Measurements from ENCODE around the gene RNF34.

RNF34 gene

DNA sequence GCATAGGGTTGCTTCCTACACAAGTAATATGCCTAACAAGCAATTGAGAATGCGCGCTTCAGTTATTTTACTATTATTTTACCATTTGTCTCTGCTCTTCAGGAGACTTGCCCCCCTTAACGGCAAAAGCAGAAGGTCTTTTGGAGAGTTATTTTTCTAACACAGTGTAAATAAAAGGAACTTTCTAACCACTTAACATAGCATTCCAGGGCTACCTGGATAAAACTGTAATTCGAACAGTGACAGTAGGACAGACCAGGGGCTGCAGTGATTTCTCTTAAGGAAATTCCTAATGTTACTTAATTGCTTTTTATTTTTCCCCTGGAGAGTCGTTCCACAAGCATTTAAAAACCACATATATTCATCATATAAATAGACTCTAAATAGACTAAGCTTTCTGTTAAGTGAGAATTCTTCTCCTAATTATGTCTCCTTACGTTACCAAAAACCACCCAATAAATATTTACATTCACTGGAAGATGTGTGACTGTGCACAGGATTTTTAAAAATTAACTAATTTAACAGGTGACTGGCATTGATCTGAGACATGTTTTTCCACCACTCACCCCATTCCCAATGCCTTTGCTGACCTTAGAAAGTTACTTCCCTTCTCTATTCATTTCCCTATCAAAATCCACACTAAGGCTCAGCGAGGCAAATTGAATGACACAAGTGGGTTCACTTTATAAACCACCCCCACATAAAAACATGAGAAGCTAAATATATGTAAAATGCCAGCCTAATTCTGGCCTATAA is 72.4 kb downstream of the RNF34 start:
- DNase-seq (ENCODE audit: low read depth) = no peak
- H3K4me3 ChIP-seq (ENCODE audit: low read depth, low read length) = no peak overlapping the region
- TF ChIP-seq, protein P1, sequence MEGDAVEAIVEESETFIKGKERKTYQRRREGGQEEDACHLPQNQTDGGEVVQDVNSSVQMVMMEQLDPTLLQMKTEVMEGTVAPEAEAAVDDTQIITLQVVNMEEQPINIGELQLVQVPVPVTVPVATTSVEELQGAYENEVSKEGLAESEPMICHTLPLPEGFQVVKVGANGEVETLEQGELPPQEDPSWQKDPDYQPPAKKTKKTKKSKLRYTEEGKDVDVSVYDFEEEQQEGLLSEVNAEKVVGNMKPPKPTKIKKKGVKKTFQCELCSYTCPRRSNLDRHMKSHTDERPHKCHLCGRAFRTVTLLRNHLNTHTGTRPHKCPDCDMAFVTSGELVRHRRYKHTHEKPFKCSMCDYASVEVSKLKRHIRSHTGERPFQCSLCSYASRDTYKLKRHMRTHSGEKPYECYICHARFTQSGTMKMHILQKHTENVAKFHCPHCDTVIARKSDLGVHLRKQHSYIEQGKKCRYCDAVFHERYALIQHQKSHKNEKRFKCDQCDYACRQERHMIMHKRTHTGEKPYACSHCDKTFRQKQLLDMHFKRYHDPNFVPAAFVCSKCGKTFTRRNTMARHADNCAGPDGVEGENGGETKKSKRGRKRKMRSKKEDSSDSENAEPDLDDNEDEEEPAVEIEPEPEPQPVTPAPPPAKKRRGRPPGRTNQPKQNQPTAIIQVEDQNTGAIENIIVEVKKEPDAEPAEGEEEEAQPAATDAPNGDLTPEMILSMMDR (IDR thresholded peaks at IDR 0.05; ENCODE audit: control insufficient read depth, extremely low read depth, insufficient read depth) = no peak
